Prostate gland (tissue), 2 donors: ENCODE results near the gene FBLN5.

Experiments used
- CTCF ChIP-seq, 4 experiments: fragments of 200-600 bp in 2 of 4; fragments of 450-650 bp in 2 of 4; sonication (generic) in 2 of 4; IDR thresholded peaks; 1 replicate in 3 of 4; 2 replicates in 1 of 4; pipeline ENCODE4 v1.5.1; 2016 to 2019; ENCODE audit warnings: antibody characterized with exemption in 4 of 4, mild to moderate bottlenecking in 2 of 4, moderate library complexity in 2 of 4
- POLR2A ChIP-seq: fragments of 450-650 bp; IDR thresholded peaks from one replicate; pipeline ENCODE4 v1.6.1; 2016; ENCODE audit warnings: antibody characterized with exemption, mild to moderate bottlenecking

- no peak for TF ChIP-seq POLR2A
- no peak for TF ChIP-seq CTCF (IDR thresholded peaks at IDR 0.05)
Observed at GRCh38 chr14:91899213-91899612, 48.3 kb downstream of the FBLN5 start.
